Dermis lymphatic vessel endothelial cell (primary cell): Measurements from ENCODE around the gene HTR2A. TPM values are rescaled to one million over a fixed set of nuclear protein-coding genes. Genes with fewer than 3 reads are reported as not detected.

Experiments used
- total RNA-seq: library from RNA; depleted of rRNA; stranded (reverse); fragments of >200 nt; gene quantifications from 2 replicates; pipeline ENCODE4 v1.2.1, GENCODE V29; 2014

HTR2A gene
- total RNA-seq, result not detected in 2 replicates

GRCh38 chr13:46896341-46897137, at the start of gene HTR2A:
TSS of gene HTR2A (minus strand) at chr13:46897053. CDS start at chr13:46895906, 1,147 bp downstream.

GRCh38 chr13:46796515-46797474, 100.1 kb downstream of the HTR2A start, which contains the start of gene ESD:
TSS of gene ESD (minus strand) at chr13:46797161. CDS start at chr13:46791413, 5,748 bp downstream.

Other genes with a start within 250 kb of the HTR2A start
- gene ESD, start 99.9 kb downstream of the HTR2A start, total RNA-seq, result 92.3 and 102 TPM in 2 replicates